COR-L47 (cell line): ENCODE results near the gene COX14.

ENCODE experiments used
- DNase-seq: peaks from one replicate; lab custom pipeline; 2025; lab: John Stamatoyannopoulos, UW

COX14 gene

DNA sequence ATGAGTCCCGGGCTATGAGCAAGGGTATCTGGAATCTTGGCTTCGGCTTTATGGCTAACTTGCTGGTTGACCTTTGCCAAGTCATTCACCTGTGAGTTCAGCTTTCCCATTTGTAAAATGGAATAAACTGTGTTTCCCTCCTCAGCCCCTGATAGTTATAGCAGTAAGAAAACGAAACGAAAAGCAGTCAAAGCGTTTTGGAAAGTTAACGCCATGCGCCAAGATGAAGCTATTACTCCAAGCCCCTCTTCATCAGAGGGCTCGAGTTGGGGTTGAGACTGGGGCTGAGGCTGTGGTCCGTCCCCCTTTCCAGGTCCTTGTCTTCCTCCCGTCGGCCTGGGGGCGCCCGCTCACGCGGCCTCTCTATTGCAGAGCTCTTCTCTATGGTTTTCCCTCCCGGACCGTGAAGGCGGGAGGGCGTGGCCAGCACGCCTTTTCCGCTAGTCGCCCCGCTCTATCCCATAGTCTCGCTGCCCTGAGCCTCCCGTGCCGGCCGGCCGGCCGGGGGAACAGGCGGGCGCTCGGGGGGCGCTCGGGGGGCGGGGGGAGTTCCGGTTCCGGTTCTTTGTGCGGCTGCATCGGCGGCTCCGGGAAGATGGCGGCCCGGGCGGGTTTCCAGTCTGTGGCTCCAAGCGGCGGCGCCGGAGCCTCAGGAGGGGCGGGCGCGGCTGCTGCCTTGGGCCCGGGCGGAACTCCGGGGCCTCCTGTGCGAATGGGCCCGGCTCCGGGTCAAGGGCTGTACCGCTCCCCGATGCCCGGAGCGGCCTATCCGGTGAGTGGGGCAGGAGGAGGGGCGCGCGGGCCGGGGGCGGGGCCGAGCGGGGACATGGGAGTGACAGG lies 27.0 kb upstream of the COX14 start, which contains the start of gene SMARCD1:
SMARCD1 (plus strand) TSS at position 568 of the 840 bp plus-strand sequence; CDS start at position 596, 28 bp downstream.
- peak; percentile 93 for DNase-seq

DNA sequence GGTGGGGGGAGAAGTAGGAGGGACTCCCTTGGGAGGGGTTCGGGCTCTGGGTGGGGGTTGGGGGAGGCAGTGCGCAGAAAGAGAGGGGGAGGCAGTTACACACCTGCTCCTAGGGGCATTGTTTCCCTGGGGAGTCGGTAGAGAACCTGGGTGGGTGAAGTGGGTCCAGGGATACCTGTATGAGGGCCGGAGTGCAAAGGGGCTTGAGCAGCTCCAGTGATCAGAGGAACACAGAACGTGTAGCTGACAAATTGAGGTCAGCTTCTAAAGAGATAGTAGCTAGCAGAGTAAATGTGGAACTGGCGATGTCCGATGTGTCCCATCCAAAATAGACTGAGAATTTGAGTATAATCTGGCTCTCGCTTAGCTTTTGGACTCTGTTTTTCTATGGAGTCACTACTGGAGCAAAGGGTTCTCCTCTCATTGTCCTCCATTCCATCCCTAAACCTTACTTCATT lies 26.4 kb upstream of the COX14 start:
- DNase-seq, result peak; percentile 55

DNA sequence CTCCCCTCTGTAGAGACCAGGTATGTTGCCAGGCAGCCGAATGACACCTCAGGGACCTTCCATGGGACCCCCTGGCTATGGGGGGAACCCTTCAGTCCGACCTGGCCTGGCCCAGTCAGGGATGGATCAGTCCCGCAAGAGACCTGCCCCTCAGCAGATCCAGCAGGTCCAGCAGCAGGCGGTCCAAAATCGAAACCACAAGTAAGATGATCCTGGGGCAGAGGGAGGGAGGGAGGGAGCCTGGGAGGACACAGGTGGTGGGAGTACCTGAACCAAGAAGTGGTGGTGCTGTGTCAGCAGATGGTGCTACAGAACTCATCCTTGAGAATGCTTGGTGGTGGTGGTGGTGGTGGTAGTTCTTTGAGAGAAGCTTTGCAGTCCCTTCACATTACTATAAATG lies 25.9 kb upstream of the COX14 start:
- no peak for DNase-seq

DNA sequence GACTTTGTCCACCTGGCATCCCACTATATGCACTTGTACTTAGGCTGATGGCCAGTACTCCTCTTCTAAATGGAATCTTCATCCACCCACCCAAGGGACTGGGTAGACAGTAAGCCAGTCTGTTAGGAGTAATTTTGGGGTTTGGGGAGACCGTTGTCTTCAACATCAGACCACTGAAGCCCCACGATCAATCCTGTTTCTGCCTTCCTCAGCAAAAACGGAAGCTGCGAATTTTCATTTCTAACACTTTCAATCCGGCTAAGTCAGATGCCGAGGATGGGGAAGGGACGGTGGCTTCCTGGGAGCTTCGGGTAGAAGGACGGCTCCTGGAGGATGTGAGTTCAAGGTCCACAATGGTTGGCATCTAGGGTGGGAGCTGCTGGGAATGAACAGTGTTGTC lies 24.9 kb upstream of the COX14 start:
- DNase-seq, result no peak

DNA sequence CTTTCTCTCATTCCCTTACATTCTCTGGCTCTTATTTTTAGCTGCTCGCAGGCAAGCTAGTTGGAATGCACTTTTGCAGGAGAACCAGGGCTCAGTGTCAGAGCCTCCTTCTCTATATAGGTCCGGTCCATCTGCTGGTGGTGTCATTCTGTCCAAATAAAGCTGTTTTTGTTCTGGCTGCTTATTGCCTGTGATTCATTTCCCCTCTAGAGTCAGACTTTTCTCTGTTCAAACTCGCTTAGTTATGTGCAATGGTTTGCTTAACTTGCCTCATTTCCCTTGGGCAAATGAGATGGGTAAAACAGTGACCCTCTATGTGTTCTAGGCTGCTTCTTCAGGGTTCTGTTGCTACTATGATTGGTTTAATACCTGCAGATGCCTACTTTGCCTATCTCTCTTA lies 24.0 kb upstream of the COX14 start:
- no peak for DNase-seq

DNA sequence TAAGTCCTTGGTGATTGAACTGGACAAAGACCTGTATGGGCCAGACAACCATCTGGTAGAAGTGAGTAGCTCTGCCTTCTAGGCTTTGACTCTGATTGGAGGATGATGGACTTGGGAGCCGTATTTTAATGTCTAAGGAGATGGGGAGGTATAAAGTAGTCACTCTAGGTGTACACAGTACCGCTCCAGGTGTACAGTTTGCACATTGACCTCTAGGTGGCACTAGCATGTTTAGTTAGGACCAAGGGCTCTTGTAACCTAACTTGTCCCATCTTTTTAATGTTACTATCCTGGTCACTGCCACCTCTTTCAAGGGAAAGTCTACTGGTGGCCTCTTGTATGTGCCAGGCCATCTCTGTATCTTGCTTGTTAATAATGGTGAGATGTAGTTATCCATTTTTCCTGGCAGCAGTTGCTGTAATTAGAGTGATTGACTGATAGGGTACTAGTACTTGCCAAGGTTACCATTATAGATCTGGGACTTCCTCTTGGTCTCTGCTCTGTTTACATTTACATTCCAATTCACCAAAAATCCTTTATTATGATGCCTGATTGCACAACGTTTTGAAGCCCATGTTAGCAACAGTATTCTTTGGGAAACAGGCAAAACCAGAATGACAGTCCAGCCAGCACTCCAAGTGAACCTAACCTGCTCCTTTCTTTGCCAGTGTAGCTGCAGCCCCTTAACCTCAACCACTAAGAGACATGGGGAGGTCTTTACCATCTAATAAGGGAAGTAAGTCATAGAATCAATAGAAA lies 23.3 kb upstream of the COX14 start:
- DNase-seq, result peak; percentile 51

DNA sequence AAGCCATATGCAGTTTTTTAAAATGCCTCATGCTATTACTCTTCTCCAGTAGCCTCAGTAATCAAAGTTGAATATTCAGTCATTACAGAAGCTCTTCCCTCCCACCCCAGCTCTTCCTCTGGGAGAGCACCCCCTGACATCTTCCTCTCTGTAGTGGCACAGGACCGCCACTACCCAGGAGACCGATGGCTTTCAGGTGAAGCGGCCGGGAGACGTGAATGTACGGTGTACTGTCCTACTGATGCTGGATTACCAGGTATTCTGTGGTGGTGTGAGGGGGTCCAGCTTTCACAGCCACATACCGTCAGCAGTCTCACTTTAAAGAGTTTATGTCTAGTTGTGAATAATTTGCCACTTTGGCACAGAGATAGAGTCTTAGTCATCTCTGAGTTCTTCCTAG lies 22.3 kb upstream of the COX14 start:
- no peak for DNase-seq

DNA sequence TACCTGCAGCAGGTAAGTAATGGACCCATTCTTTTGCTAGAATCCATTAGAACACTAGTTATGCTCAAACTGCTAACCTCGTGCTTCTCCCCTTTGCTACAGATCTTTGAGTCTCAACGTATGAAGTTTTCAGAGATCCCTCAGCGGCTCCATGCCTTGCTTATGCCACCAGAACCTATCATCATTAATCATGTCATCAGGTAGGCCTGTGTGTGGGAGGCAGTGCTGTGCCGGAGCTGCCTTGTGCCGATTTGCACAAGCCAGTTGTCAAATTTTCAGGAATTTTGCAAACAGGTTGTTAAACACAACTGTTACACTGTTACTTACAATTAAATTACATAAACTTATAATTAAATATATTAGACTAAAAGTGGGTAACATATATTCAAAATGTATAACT lies 21.6 kb upstream of the COX14 start:
- no peak for DNase-seq

DNA sequence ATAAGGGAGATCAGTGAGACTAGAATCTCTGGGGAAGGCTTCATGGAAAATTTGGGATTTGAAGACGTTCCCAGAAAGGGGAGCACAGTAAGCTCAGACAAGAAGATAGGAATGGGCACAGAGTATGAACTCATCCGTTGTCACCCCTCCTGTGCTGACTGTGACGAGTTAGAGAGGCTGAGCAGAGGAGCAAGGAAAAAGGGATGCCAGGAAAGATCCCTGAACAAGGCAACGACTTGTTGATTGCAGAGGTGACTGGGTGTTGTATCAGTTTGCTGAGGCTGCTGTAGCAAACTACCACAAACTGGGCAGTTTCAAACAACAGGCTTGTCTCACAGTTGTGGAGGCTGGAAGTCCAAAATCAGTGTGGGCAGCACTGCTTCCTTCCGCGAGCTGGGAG lies 14.1 kb upstream of the COX14 start:
- DNase-seq, result no peak

DNA sequence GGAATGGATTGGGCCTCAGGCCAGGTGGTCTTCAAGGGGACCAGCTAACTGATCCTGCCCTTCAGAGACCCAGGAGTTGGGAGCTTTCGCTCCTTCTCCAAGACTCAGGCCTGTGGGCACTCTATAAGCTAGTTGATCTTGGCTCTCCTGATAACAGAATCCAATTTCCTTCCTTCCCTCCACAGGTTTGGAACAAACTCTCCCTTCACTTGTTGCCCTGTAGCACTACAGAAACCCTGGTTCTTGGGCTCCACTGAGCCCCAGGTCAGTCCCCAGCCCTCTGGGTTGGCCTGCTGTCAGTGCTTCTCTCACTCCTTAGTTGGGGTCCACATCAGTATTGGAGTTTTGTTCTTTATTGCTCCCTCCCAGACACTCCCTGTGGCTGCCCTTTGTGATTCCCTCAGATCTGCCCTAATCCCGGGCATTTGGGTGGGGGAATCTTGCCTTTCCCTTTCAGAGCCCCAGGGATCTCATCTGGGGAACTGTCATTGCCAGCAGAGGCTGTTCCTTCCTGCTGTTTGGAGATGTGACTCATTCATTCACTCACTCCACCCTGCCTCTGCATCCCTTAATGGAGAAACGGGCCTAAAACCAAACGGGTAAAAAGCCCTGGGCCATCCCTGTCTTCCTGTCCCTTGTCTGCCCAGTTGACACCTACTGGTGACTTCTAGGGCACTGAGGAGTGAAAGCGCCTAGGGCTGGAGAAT lies 12.6 kb upstream of the COX14 start:
- DNase-seq, result no peak

DNA sequence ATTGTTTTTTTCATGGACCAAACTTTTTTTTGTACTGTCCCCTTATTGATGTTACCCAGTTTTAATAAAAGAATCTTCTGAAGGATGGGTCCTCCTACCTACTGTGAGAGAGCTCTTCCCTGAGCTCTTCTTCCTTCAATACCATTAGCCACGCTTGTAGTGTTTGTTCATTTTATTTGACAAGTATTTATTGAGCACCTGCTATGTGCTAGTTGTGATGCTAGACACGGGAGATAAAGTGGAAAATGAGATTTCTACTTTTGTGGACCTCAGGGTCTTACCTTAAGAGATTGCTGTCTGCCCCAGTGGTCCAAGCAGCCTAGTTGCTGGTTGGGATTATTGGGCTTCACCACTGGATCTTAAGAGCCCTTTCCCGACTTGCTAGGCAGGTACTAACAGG lies 11.5 kb upstream of the COX14 start:
- DNase-seq, result no peak

DNA sequence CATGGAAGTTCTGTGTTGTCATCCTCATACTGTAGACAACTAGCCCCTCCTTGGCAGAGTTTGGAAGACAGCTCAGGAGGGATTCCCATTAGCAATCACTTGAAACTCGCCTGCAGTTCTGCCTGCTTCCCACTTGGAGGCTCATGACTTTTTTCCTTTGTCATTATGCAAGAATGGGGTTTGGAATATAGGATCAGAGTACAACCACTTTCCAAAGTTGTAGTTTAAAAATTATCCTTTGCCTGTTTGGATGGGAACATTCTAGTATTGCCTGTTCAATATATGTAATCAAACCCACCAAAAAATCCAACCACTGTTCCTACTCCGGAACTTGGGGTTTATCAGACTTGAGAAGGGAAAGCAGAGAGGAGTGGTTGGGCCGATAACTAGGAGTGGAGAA lies 10.4 kb upstream of the COX14 start:
- no peak for DNase-seq

DNA sequence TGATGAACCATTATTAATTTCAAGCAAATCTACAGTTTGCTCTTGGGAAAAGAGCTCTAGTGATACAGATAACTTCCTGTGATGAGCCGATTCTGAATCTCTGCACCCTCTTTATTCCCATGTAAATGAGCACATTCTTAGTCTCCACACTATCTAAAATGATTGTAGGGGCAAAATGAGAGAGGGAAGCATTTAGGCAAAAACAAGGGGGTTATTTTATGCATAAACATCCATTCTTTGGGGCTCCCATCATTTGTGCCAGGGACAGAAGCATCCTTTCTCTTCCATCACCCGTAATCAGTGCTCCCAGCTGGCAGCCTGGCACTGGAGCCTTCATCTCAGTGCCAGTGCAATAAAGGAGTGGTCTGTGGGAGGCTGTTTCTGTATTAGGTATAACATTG lies 9.9 kb upstream of the COX14 start:
- DNase-seq, result no peak

DNA sequence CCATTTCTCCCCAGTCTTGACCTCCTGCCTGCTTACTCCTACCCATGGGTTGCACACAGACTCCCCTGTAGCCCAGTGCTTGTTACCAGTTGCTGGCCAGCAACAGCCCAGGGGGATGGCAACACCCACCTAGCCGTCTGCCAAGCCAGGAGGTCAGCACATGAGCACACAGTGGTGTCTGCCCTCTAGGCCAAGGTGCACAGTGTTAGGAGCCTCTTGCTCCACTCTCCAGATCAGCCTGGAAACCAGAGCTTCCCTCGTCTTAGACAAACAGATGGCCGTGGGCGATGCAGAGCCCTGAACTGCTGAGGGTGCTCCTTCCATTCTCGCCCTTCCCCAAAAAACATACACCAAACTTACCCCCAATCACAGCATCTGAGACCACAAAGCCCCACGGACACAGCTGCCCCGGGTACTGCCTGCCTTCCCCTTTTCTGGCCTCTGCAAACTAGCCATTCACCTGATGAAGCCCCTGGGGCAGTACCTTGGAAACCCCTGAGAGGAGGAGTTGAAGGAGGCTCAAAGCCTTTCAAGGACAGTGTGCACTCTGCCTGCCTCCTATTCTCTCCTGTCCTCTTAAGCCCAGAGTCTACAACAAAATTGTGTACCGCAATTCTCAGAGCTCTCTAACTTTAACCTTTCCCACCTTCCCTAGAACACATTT lies 9.3 kb upstream of the COX14 start:
- DNase-seq, result no peak

DNA sequence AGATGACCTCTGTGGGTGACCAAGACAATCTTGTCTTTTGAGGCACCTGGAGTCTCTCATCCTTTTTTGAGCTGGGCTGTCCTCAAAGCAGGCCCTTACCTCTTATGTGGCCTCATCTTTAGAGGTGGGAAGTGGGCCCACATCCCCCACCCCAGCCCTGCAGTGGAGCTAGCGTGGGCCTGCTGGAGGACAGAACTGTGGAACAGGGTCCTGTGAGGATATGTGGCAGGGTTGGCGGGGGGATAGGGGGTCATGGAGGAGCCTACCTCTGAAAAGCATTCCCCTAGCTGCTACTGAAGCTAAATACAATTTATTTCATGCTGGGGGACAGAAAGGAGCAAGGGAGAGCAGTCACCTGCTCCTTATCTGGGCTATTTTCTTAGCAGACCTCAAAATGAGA lies 8.7 kb upstream of the COX14 start:
- DNase-seq, result no peak

DNA sequence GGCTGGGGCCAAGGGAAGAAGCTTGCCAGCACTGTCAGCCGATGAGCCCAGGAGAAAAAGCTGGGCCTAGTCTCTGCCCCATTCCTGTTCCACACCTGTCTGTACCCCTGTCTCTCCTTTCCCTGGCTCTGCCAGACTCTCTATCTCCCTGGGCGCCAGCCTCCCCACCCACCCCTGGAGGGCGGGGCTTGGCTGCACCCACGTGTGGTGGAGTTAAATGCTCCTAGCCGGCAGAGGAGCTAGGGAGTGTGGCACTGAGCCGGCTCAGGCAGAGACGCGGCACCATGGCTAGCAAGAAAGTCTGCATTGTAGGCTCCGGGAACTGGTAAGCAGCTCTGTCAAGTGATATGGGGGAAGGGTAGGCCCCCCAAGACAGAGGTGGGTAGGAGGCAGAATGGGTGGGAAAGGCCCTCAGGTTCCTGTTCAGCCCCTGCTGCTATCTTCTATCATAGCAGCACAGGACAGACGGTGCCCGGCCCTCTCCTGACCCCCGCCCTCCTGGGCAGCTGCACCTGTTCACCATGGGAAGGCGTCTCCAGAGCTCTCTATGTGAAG lies 8.2 kb upstream of the COX14 start, which contains the start of gene GPD1:
GPD1 (plus strand) TSS at position 242 of the 555 bp plus-strand sequence; CDS start at position 285, 43 bp downstream.
- DNase-seq, result peak; percentile 79

DNA sequence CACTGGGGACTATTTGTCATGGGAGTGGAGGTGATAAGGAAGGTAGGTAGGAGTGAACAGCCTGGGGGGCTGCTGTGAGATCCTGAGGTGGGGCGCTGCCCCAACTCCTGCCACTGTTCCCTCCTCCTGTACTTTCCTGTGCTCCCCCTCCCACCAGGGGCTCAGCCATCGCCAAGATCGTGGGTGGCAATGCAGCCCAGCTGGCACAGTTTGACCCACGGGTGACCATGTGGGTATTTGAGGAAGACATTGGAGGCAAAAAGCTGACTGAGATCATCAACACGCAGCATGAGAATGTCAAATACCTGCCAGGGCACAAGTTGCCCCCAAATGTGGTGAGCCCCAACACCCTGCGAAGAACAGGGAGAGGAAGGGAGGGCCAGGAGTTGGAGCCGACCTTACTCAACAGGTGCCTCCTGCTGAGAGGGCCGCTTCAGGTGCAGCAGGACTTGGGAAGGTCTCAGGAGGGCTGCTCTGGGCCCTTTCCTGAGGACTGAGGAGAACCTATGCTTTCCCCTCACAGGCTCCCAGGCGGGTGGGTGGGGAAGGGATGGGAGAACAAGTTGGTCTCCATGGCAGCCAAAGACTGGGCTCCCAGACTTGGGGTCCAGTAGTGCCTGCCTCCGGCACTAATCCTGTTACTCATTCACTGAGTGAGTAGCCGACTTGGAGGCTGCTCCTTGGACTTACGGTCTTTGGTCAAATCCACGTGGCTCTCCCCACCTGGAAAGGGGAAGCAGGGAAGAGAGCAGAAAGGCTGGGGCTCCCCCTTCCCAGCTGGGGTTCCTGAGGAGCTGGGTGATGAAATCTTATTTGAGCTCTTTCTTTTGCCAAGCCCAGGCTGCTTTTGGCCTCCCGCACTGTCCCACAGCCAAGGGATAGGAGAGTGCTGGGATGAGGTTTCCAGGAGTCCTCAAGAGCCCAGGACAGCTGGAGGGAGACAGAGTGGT lies 7.3 kb upstream of the COX14 start:
- no peak for DNase-seq

DNA sequence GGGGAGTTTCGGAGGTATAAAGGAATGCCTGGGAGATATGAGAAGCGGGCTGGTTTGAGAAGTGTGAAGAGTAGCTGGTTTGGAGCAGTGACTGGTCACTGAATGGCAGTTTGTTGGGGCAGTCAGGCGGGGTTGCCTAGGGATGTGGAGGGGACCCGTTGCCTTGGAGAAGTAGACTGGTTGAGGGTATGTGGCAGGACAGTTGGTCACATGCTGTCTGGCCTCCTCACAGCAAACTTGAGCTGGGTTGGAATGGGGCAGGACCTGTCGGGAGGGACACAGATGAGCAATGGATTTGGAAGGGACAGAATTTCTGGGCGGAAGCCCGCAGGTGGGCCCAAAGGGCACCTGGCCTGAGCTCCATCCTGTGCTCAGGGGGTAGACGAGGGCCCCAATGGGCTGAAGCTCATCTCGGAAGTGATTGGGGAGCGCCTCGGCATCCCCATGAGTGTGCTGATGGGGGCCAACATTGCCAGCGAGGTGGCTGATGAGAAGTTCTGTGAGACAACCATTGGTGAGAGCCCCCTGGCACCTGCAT lies 6.1 kb upstream of the COX14 start:
- no peak for DNase-seq

DNA sequence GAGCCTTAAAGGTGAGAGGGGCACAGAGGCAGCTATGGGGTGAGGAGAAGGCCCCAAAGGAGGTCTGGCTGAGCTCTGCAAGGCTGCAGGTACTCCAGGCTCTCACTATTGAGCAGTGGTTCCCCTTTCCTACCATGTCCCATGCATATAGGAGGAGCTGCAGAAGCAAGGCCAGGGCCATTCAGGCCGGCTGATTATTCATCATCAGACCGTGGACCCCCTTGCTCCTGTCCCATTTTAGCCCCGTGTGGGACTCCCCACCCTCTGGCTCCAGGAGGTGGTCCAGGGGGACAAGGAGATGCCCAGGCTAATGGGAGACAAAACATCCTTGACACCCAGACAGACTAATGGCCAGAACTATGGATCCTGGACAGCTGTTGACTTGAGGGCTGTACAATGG lies 5.1 kb upstream of the COX14 start:
- DNase-seq, result no peak
